HEK293 (cell line): Measurements from ENCODE around the gene STK38.

Experiments used
- CTCF ChIA-PET: fragments of 350-600 bp; formaldehyde crosslinking; extraction: SDS; loops from one replicate; lab custom pipeline; 2021; ENCODE audit warnings: antibody characterized with exemption; lab: Yijun Ruan, JAX
- POLR2A ChIA-PET: fragments of 300-600 bp; formaldehyde crosslinking; extraction: SDS; loops from one replicate; lab custom pipeline; 2020; ENCODE audit warnings: antibody characterized with exemption, inconsistent platforms; lab: Yijun Ruan, JAX
- H3K27ac ChIP-seq: fragments of 200-500 bp; sonication (Bioruptor generic); 2 replicates; pipeline ENCODE4 v1.5.1; 2014; ENCODE audit warnings: low read depth, low read length, control low read depth, inconsistent platforms; ENCODE audit errors: extremely low read depth
- H3K36me3 ChIP-seq, 2 experiments: fragments of 200-500 bp in 1 of 2; sonication (Bioruptor generic) in 1 of 2; 1 replicate in 1 of 2; 2 replicates in 1 of 2; pipeline ENCODE4 v1.5.1; 2014 to 2017; ENCODE audit warnings: inconsistent platforms in 2 of 2, low read length in 2 of 2; ENCODE audit not compliant: control insufficient read depth in 2 of 2, insufficient read depth in 1 of 2
- H3K4me1 ChIP-seq: fragments of 200-500 bp; sonication (Bioruptor generic); 2 replicates; pipeline ENCODE4 v1.5.1; 2014; ENCODE audit warnings: mild to moderate bottlenecking, low read length, inconsistent platforms; ENCODE audit not compliant: control insufficient read depth, insufficient read depth
- H3K4me3 ChIP-seq: 2 replicates; pipeline ENCODE4 v1.5.1; 2011; ENCODE audit warnings: low read depth, mild to moderate bottlenecking, control low read depth, low read length, moderate library complexity
- H3K9me3 ChIP-seq: fragments of 200-500 bp; sonication (Bioruptor generic); 2 replicates; pipeline ENCODE4 v1.5.1; 2014; ENCODE audit warnings: low read depth, low read length, inconsistent platforms; ENCODE audit not compliant: control insufficient read depth, insufficient read depth
- BCL11B ChIP-seq: fragments of 450-650 bp; formaldehyde crosslinking; IDR thresholded peaks from 2 replicates; pipeline ENCODE4 v1.5.1; 2016; ENCODE audit warnings: low read depth, missing biosample characterization, missing genetic modification characterization
- BCL6B ChIP-seq: fragments of 450-650 bp; formaldehyde crosslinking; IDR thresholded peaks from 2 replicates; pipeline ENCODE4 v1.5.1; 2017; ENCODE audit warnings: missing biosample characterization, missing genetic modification characterization
- HOXC10 ChIP-seq: sonication (generic); formaldehyde crosslinking; IDR thresholded peaks from 2 replicates; pipeline ENCODE4 v1.8.1; 2023; ENCODE audit warnings: mild to moderate bottlenecking, missing genetic modification reagents
- KLF8 ChIP-seq: fragments of 450-650 bp; formaldehyde crosslinking; IDR thresholded peaks from 2 replicates; pipeline ENCODE4 v1.5.1; 2016; ENCODE audit warnings: missing biosample characterization, missing genetic modification characterization
- MEIS1 ChIP-seq: sonication (generic); formaldehyde crosslinking; IDR thresholded peaks from 2 replicates; pipeline ENCODE4 v1.8.1; 2022; ENCODE audit warnings: missing genetic modification reagents, mild to moderate bottlenecking, borderline replicate concordance
- PRDM10 ChIP-seq: fragments of 450-650 bp; formaldehyde crosslinking; IDR thresholded peaks from 2 replicates; pipeline ENCODE4 v1.5.1; 2016; ENCODE audit warnings: missing biosample characterization, missing genetic modification characterization
- SETDB1 ChIP-seq: IDR thresholded peaks from one replicate; pipeline ENCODE4 v1.6.1; 2017; ENCODE audit warnings: mild to moderate bottlenecking, low read length, moderate library complexity, mixed read lengths; ENCODE audit not compliant: insufficient read length
- TRIM28 ChIP-seq: IDR thresholded peaks from 2 replicates; pipeline ENCODE4 v1.6.1; 2011; ENCODE audit warnings: low read length, control low read depth, borderline replicate concordance
- ZBTB8A ChIP-seq: fragments of 450-650 bp; formaldehyde crosslinking; IDR thresholded peaks from 2 replicates; pipeline ENCODE4 v1.5.1; 2016; ENCODE audit warnings: missing biosample characterization, missing genetic modification characterization
- ZFP69B ChIP-seq: fragments of 450-650 bp; formaldehyde crosslinking; IDR thresholded peaks from 2 replicates; pipeline ENCODE4 v1.5.1; 2016; ENCODE audit warnings: missing biosample characterization, missing genetic modification characterization
- ZNF174 ChIP-seq: fragments of 450-650 bp; formaldehyde crosslinking; IDR thresholded peaks from 2 replicates; pipeline ENCODE4 v1.5.0; 2017; ENCODE audit warnings: missing biosample characterization, mild to moderate bottlenecking, missing genetic modification characterization
- ZNF2 ChIP-seq: fragments of 450-650 bp; formaldehyde crosslinking; IDR thresholded peaks from 2 replicates; pipeline ENCODE4 v1.5.1; 2016; ENCODE audit warnings: missing biosample characterization, missing genetic modification characterization
- ZNF266 ChIP-seq: fragments of 450-650 bp; formaldehyde crosslinking; IDR thresholded peaks from 2 replicates; pipeline ENCODE4 v1.5.1; 2016; ENCODE audit warnings: missing biosample characterization, missing genetic modification characterization, low read depth
- ZNF335 ChIP-seq: fragments of 450-650 bp; formaldehyde crosslinking; conservative IDR thresholded peaks from 2 replicates; pipeline ENCODE4 v1.5.1; 2016; ENCODE audit warnings: missing biosample characterization, missing genetic modification characterization
- ZNF341 ChIP-seq: fragments of 450-650 bp; formaldehyde crosslinking; IDR thresholded peaks from 2 replicates; pipeline ENCODE4; 2016; ENCODE audit warnings: low read depth, missing biosample characterization, missing genetic modification characterization
- ZNF362 ChIP-seq: fragments of 450-650 bp; formaldehyde crosslinking; IDR thresholded peaks from 2 replicates; pipeline ENCODE4 v1.5.1; 2016; ENCODE audit warnings: missing biosample characterization, missing genetic modification characterization
- ZNF394 ChIP-seq: fragments of 450-650 bp; formaldehyde crosslinking; IDR thresholded peaks from 2 replicates; pipeline ENCODE4 v1.5.1; 2016; ENCODE audit warnings: missing biosample characterization, missing genetic modification characterization, mild to moderate bottlenecking, moderate library complexity, borderline replicate concordance
- ZNF449 ChIP-seq: fragments of 450-650 bp; formaldehyde crosslinking; IDR thresholded peaks from 2 replicates; pipeline ENCODE4 v1.5.1; 2017; ENCODE audit warnings: missing biosample characterization, mild to moderate bottlenecking, missing genetic modification characterization, moderate library complexity
- ZNF488 ChIP-seq: fragments of 450-650 bp; formaldehyde crosslinking; IDR thresholded peaks from 2 replicates; pipeline ENCODE4 v1.5.1; 2016; ENCODE audit warnings: missing biosample characterization, missing genetic modification characterization
- ZNF521 ChIP-seq: fragments of 450-650 bp; formaldehyde crosslinking; IDR thresholded peaks from 2 replicates; pipeline ENCODE4 v1.5.1; 2017; ENCODE audit warnings: missing biosample characterization, mild to moderate bottlenecking, missing genetic modification characterization
- ZNF555 ChIP-seq: fragments of 450-650 bp; formaldehyde crosslinking; conservative IDR thresholded peaks from 2 replicates; pipeline ENCODE4 v1.5.1; 2017; ENCODE audit warnings: missing biosample characterization, mild to moderate bottlenecking, missing genetic modification characterization, inconsistent platforms
- ZNF580 ChIP-seq: fragments of 450-650 bp; formaldehyde crosslinking; IDR thresholded peaks from 2 replicates; pipeline ENCODE4 v1.5.1; 2016; ENCODE audit warnings: missing biosample characterization, missing genetic modification characterization
- ZNF600 ChIP-seq: fragments of 450-650 bp; formaldehyde crosslinking; IDR thresholded peaks from 2 replicates; pipeline ENCODE4 v1.5.1; 2016; ENCODE audit warnings: missing biosample characterization, missing genetic modification characterization
- ZNF624 ChIP-seq: fragments of 450-650 bp; formaldehyde crosslinking; IDR thresholded peaks from 2 replicates; pipeline ENCODE4 v1.5.1; 2017; ENCODE audit warnings: missing biosample characterization, missing genetic modification characterization
- ZNF626 ChIP-seq: fragments of 450-650 bp; sonication (Bioruptor Pico); formaldehyde crosslinking; IDR thresholded peaks from 2 replicates; pipeline ENCODE4 v1.5.1; 2018; ENCODE audit warnings: missing biosample characterization, missing genetic modification characterization, inconsistent platforms
- ZSCAN30 ChIP-seq: fragments of 450-650 bp; IDR thresholded peaks from 2 replicates; pipeline ENCODE4 v1.5.1; 2018; ENCODE audit warnings: missing biosample characterization, mild to moderate bottlenecking, missing genetic modification characterization, moderate library complexity
- ZSCAN4 ChIP-seq: fragments of 450-650 bp; formaldehyde crosslinking; IDR thresholded peaks from 2 replicates; pipeline ENCODE4 v1.5.1; 2017; ENCODE audit warnings: missing biosample characterization, missing genetic modification characterization

The STK38 gene

GRCh38 chr6:36546920-36547645 is at the start of gene STK38:
TSS of gene STK38 (minus strand) at chr6:36547479. CDS start at chr6:36540202, 7,277 bp downstream.
- CTCF ChIA-PET: interaction anchor here (0.6 kb wide), 1 partner anchor 117 kb away, joined by 4 read pairs; no protein-coding TSS in a partner anchor
- Histone ChIP-seq H3K27ac (peak within 1 kb of the TSS; percentile 95), H3K36me3 (peaks cover 4% of the 10 kb centered on the region in 2 experiments; a peak in 2 of 3 replicates), H3K9me3 (no peaks in the 10 kb centered on the region), H3K4me3 (peak within 1 kb of the TSS; percentile 97), H3K4me1 (peaks cover 10% of the 10 kb centered on the region; the same call in 1 of the 2 replicates)
- POLR2A ChIA-PET: interaction anchor here (1.1 to 1.6 kb wide), 3 partner anchors 19 to 48 kb away, joined by 3 to 7 read pairs (median 4); no protein-coding TSS in a partner anchor
- TF ChIP-seq ZBTB8A (tag by site-specific recombination) (peak; percentile 89), ZNF488 (tag by site-specific recombination) (no peak), TRIM28 (no peak), ZNF449 (tag by site-specific recombination) (peak; percentile 63; the same call in 1 of the 2 replicates), BCL11B (tag by site-specific recombination) (0 out of 2 replicates have a peak, but pooled peaks have one; percentile 46), HOXC10 (CRISPR knock-in tag) (no peak), ZNF335 (tag by site-specific recombination) (peak; percentile 75), ZNF521 (tag by site-specific recombination) (no peak), PRDM10 (tag by site-specific recombination) (peak; percentile 90), ZFP69B (tag by site-specific recombination) (no peak; the same call in 1 of the 2 replicates), BCL6B (tag by site-specific recombination) (no peak), ZNF341 (tag by site-specific recombination) (no peak), ZNF600 (peak; percentile 95), ZNF2 (tag by site-specific recombination) (peak; percentile 92), ZNF555 (tag by site-specific recombination) (no peak), ZSCAN4 (tag by site-specific recombination) (no peak), MEIS1 (CRISPR knock-in tag) (no peak), ZNF394 (tag by site-specific recombination) (no peak), ZNF624 (tag by site-specific recombination) (no peak), ZNF362 (tag by site-specific recombination) (no peak), ZNF580 (tag by site-specific recombination) (no peak), ZNF174 (no peak), KLF8 (tag by site-specific recombination) (peak; percentile 56), ZSCAN30 (tag by site-specific recombination) (no peak), ZNF266 (tag by site-specific recombination) (no peak), ZNF626 (no peak), SETDB1 (no peak)
